HG03039 (cell line): ENCODE results near the gene NUTM2D.
A peak's percentile ranks its signal among the peaks of the same experiment; 100 is the strongest.
"Not testable (repeated sequence)": the region's sequence is repeated elsewhere in the genome, so short reads cannot be mapped to it uniquely, and the experiment has no call there.

ENCODE experiments used
- ATAC-seq: cut with Tn5 transposase; IDR thresholded peaks from one replicate; pipeline ENCODE4 v1.9.1; 2021; ENCODE audit warnings: mild to moderate bottlenecking, moderate library complexity; ENCODE audit not compliant: unreplicated experiment

Gene NUTM2D

GRCh38 chr10:87357444-87357843 lies at the start of gene NUTM2D:
NUTM2D (plus strand) TSS chr10:87357744; CDS start chr10:87358266, 522 bp downstream.
- ATAC-seq: not testable (repeated sequence)

GRCh38 chr10:87308702-87309101 lies 48.8 kb upstream of the NUTM2D start:
- not testable (repeated sequence) for ATAC-seq

- ATAC-seq: not testable (repeated sequence)
Observed at GRCh38 chr10:87309657-87310056, 47.9 kb upstream of the NUTM2D start.

GRCh38 chr10:87311521-87311920 lies 46.0 kb upstream of the NUTM2D start:
- not testable (repeated sequence) for ATAC-seq

GRCh38 chr10:87313649-87314359 lies 43.7 kb upstream of the NUTM2D start:
- ATAC-seq: not testable (repeated sequence)

- ATAC-seq: not testable (repeated sequence)
Observed at GRCh38 chr10:87314360-87314973, 43.1 kb upstream of the NUTM2D start.

- not testable (repeated sequence) for ATAC-seq
Observed at GRCh38 chr10:87321505-87321904, 36.0 kb upstream of the NUTM2D start.

GRCh38 chr10:87324559-87324958 lies 33.0 kb upstream of the NUTM2D start:
- ATAC-seq: not testable (repeated sequence)

GRCh38 chr10:87327958-87328357 lies 29.6 kb upstream of the NUTM2D start:
- ATAC-seq: not testable (repeated sequence)

- ATAC-seq: not testable (repeated sequence)
Observed at GRCh38 chr10:87329131-87329530, 28.4 kb upstream of the NUTM2D start.

GRCh38 chr10:87332687-87333086 lies 24.9 kb upstream of the NUTM2D start:
- not testable (repeated sequence) for ATAC-seq

- not testable (repeated sequence) for ATAC-seq
Observed at GRCh38 chr10:87340411-87340810, 17.1 kb upstream of the NUTM2D start.

- peak; percentile 16 for ATAC-seq
Observed at GRCh38 chr10:87341546-87342142, 15.9 kb upstream of the NUTM2D start.

GRCh38 chr10:87342249-87342710 lies 15.3 kb upstream of the NUTM2D start:
- ATAC-seq: peak; percentile 85

- peak; percentile 70 for ATAC-seq
Observed at GRCh38 chr10:87342711-87343258, 14.8 kb upstream of the NUTM2D start.

- ATAC-seq: not testable (repeated sequence)
Observed at GRCh38 chr10:87345743-87346142, 11.8 kb upstream of the NUTM2D start.

- not testable (repeated sequence) for ATAC-seq
Observed at GRCh38 chr10:87350161-87350560, 7.4 kb upstream of the NUTM2D start.

- ATAC-seq: not testable (repeated sequence)
Observed at GRCh38 chr10:87352825-87353224, 4.7 kb upstream of the NUTM2D start.

- ATAC-seq: not testable (repeated sequence)
Observed at GRCh38 chr10:87355110-87355509, 2.4 kb upstream of the NUTM2D start.

GRCh38 chr10:87358159-87358558 lies 615 bp downstream of the NUTM2D start:
- not testable (repeated sequence) for ATAC-seq

- not testable (repeated sequence) for ATAC-seq
Observed at GRCh38 chr10:87369514-87370112, 12.1 kb downstream of the NUTM2D start.
